ENCODE results near the gene CAMTA2.

CAMTA2 gene

DNA sequence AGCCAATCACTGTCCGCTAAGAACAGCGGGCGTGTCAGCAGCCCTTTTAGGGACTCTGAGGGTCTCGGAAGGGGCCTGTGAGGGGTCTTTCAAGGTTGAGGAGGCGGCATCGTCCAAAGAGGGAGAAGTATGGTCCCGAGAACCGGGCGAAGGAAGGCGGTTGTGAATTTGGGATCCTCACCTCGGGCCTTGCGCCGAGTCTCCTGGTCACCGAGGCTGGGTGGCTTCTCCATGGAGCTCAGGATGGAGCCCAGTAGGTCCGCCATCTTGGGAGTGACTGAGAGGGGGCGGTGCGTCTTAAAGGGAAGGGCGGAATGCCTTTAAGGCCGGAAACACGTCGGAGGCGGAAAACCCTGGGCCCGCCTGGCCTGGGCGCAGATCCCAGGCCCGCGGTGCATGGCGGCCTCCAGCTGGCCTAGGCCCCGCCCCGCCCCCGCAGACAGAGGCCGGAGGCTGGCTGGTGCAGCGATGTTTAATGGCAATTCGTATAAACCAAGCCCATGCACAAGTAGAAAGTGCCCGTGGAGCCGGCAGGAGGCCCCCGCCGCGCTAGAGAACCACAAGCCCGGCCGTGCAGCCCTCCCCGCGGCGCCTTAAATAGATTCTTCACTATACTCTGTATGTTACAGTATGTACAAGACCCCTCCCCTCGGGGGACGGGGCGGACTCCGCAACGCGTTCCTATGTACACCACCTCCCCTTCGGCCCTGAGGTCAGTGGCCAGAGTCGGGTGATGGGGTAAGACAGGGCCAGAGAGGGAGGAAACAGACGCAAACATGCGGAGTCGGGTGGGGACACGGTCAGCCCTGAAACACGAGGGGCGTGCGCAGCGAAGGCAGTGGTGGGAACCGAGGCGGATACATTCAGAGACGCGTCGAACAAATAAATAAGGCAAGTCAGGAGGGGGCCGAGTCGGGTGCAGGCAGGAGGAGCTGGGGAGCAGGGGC, 19.7 kb downstream of the CAMTA2 start, which contains the start of gene SPAG7:
SPAG7 (minus strand) TSS at position 279 of the 947 bp plus-strand sequence; CDS start at position 266, 13 bp downstream.
- FAIRE-seq: no peak

DNA sequence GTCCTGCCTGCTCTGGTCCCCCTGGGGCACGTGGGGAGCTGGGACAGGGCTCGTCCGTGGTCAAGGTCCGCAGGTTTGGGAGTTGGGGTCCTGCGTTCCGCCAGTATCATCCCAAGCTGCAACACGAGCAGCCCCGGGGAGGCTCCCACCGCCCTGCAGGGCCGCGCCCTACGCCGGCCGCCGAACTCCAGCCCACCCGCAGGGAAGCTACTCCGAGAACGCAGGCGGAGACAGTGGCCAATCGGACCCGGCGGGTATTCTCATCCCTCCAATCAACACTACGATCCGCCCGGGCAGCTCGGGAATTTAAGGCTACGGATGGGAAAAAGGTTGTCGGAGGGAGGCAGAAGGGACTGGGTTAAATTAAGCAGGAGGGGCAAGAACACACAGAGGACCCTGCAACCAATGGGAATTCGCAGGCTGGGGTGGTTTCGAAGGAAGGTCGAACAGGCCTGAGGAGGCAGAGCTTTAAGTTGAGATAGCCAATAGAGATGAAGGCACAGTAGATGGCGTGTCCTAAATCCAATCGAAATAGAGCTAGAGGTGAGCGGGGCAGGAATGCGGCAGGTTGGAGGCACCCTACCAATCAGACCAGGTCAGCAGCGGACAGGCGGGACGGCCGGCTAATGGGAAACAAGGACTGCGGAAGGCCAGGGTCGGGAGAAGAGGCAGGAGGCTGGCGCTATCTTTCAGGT, 20.5 kb downstream of the CAMTA2 start:
- FAIRE-seq: peak; percentile 100

DNA sequence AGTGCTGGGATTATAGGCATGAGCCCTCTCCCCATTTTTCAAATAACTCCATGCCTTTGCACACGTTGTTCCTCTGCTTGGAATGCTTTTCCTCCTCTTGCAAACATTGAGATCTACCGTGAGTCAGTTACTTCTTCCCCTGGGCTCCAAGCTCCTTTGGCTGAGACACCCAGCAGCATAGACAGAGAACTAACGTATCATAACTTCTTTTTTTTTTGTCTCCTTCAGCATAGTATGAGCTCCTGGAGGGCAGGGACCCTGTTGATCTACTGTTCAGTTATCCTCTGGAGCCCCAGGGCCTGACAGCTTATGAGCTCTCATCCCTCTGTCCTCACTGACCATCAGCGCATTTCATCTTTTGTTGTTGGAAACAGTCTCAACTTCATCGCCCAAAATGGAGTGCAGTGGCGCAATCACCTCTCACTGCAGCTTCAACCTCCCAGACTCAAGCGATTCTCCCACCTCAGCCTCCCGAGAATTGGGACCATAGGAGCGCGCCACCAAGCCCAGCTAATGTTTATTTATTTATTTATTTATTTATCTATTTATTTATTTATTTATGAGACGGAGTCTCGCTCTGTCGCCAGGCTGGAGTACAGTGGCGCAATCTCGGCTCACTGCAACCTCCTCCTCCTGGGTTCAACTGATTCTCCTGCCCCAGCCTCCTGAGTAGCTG, 22.0 kb downstream of the CAMTA2 start:
- FAIRE-seq: no peak

DNA sequence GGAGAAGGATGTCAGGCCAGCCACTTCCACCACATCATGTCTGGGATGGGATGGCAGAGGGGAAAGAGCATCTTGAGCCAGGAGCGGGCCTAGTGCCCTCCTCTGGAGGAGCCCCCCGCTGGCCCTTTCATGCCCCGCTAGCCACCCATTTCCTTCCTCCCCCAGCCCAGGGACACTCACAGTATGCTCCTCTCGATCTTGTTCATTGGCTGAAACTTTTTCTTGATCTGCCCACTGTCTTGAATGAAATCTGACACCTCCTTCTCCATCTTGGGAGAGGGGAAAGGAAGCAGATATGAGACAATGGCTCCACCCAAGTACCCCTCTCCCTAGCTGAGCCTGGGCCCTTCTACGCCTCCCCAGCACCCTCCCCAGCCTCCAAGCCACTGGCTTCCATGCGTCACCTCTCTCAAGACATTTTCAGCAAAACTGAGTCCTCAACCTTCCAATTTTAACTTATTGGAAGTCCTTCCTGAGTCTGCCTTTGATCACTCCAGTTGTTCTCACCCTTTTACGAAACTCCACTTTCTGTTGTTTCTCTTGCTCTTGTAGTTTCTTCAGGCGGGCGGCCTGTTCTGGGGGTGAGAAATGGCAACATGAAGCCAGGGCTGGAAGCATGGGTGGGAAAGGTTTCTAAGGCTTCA, 27.1 kb downstream of the CAMTA2 start:
- no peak for FAIRE-seq

DNA sequence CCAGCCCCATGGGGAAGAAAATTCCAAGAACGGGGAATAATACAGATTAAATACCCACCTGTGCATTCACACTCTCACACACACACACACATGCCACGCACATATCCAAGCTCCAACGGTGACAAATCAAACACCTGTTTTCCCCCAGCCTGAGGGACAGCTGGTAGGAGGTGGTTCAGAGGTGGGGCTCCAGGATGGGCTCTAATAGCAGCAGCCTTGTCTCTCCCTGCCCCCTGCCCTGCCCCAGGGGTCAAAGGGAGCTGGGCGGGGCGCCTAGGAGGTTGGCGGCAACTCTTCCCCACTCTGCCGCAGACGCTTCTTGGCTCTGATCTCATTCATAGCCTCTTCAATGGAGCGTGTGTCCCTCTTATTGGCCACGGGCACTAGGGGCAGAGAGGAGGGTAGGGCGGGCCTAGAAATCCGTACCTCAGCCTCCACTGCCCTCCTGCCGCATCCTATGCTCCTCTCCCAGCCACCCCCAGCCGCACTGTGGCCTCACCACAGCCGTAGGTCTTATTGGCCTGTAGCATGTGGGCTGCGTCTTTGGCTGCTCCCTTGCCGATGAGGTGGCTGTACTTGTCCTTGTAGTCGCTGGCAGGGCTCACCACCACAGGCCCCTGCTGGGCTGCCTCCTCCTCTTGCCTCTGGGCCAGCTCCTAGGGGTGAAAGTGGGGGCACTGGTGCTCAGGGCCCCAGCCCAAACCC, 28.1 kb downstream of the CAMTA2 start:
- FAIRE-seq: no peak

DNA sequence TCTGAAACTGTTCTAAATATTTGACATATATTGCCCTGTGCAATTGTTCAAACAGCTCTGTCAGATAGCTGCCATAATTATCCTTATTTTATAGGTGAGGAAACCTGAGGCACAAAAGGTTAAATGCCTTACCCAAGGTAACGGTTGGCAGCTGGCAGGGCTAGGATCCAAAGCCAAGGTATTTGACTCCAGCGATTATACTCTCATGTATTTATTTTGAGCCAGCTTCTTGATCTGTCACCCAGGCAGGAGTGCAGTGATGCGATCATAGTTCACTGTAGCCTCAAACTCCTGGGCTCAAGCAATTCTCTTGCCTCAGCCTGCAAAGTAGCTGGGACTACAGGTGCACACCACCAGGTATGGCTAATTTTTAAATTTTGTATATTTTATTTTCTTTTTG, 29.4 kb downstream of the CAMTA2 start:
- no peak for FAIRE-seq

DNA sequence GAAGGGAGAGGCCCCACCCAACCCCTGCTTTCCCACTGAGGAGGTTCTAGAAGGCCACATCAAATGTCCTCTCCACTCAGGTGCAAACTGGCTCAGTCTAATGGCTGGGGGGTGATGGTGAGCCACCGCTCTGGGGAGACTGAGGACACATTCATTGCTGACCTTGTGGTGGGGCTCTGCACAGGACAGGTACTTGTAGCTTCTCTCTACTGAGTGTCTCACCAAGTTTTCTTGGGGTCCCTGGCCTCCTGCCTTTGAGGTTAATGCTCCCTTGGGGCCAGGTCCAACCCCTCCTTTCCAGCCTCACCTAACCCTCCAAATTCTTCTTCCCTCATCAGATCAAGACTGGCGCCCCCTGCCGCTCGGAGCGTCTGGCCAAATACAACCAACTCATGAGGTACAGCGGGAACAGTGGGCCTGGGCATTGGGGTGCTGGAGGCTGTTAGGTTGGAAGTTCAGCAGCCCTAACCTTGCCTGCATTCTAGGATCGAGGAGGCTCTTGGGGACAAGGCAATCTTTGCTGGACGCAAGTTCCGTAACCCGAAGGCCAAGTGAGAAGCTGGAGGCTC, 30.9 kb downstream of the CAMTA2 start:
- no peak for FAIRE-seq

DNA sequence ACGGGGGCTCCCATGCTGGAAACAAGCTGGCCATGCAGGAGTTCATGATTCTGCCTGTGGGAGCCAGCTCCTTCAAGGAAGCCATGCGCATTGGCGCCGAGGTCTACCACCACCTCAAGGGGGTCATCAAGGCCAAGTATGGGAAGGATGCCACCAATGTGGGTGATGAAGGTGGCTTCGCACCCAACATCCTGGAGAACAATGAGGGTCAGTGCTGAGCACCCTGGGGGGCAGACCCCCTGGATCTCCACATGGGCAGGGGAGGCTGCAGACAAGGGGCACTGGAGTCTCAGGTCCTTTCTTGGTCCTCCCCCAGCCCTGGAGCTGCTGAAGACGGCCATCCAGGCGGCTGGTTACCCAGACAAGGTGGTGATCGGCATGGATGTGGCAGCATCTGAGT, 32.4 kb downstream of the CAMTA2 start:
- FAIRE-seq: no peak

DNA sequence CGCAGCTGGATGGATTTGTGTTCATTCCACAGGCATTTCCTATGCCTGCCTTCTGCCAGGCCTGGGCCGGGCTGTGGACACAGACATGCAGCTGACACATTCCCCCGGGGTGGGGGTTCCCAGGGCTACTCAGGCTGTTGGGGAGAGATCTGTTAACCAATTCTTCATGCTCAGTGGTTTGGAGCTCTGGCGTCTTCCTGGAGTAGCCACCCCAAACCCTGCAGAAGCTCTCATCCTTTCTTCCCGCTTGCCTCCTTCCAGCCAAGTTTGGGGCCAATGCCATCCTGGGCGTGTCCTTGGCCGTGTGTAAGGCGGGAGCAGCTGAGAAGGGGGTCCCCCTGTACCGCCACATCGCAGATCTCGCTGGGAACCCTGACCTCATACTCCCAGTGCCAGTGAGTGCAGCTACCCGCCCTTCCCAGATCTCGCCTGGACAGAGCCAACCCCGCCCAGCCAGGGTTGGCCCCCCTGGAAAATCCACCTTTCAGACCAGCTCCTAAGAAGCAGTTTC, 34.0 kb downstream of the CAMTA2 start:
- FAIRE-seq: no peak

DNA sequence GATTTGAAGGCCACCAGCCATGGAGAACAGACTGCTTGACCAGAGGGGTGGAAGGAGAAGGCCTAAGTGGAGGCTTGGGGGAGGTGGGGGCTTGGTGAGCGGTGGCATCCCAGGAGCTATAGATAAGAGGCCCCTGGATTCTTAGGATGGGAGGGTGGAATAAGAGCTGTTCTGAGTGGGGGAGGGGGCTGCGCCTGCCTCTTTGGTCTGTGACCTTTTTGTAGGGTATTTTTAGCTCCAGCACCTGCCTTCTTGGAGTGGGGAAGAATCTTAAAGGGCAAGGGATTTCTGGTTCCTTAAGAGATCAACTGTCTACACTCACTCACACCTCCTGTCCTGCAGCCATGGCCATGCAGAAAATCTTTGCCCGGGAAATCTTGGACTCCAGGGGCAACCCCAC, 36.0 kb downstream of the CAMTA2 start:
- FAIRE-seq: no peak

DNA sequence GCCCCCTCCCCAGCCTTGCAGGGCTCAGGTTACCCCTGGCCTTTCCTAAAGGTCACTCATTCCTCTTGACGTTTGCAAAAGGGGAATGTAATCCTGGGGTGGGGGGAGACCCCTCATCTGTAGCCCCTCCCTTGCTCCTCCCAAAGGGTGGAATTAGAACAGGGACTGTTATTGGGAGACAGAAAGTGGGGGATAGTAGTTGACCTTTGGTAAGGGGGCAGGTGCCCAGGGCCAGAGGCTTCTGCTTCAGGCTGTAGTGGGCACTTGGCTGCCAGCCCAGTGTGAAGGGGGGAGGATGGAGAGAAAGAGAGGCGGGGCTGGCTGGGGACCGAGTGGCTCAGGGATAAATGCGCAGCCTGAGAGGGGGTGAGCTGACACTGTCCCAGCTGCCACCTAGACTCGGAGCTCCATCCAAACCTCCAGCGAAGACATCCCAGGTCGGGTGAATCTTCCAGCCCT, 36.7 kb downstream of the CAMTA2 start, which contains the start of gene ENO3:
ENO3 (plus strand) TSS at position 374 of the 459 bp plus-strand sequence. CDS start 711 bp downstream, outside the sequence.
- no peak for FAIRE-seq

DNA sequence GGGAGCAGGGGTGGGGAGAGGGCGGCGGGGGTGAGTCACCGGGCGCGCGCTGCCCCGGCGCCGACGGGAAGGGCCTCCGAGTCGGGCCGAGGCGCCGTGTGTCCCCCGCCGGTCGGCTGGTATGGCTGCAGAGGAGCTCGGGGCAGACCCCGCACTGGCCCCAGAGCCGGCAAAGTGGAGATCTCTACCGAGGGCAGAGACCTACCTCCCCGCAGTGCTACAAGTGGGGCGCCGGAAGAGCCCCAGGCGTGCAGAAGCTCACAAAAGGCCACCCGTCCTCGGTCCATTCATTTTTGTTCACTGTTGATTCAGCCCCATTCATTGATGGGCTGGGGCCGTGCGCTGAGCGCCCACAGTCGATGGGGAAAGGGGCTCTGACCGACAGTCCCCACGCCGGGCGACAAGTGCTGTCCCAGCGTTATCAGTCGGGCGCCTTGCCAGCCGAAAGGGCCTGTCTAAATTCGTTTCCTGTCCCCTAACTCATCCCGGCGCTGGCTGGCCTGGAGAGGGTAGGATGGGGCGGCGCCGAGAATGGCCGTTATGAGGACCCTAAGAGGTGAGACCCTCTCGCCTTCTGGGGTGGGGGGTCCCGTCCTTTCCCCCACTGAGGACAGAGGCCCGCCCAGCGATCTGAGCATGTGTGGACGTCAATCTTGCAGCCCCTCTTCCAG, 37.3 kb downstream of the CAMTA2 start:
- no peak for FAIRE-seq

DNA sequence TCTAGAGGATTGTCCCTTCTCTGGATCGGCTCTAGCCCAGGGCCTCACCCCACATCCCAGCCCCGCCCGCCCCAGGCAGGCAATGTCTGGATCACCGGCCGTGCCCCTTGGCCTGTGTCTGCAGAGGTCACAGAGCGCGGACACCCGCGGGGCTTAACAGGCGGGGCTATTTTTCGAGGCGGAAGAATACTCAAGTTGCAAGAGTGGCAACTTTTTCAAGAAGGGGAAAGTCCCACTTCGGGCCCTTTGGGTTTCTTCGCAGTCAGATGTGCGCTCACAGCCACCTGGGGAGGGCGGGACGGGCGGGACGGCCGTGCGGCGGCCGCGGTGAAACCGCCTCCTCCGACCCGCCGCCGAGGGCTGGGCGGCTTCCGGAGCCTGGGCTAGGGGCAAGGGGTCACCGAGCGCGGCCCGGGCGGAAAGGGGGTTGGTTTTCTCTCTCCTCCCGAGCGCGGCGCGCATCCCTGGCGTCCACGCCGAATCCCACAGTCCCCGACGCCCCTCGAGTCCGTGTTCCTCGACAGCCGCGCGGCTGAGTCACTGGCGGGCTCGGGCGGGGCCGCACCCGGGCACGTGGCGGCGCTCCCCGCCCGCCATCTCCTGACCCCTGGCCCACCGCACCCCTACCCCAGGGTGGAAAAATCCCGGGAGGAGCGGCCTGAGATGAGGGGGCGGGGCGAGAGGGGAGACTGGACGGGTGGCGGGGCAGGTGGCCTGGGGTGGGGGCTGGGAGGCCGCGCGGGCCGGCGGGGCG, 38.0 kb downstream of the CAMTA2 start:
- FAIRE-seq: no peak

DNA sequence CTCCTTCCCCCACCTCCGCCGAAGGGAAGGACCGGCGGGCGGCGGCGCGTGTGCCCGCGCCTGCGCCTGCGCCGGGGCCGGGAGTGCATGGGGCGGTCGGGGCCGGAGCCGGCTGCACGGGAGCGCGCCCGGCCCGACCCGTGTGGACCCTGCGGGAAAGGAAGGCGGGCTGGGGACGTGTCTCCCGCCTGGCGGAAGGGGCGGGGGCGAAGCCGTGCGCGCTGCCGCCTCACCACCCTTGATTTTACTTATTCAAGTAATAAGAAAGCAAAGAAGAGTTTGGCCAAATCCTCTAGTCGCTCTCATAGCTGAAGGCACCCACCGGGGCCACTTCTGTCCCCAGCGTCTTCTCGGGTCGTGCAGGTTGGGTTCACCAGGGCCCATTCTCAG, 38.5 kb downstream of the CAMTA2 start:
- FAIRE-seq: no peak

DNA sequence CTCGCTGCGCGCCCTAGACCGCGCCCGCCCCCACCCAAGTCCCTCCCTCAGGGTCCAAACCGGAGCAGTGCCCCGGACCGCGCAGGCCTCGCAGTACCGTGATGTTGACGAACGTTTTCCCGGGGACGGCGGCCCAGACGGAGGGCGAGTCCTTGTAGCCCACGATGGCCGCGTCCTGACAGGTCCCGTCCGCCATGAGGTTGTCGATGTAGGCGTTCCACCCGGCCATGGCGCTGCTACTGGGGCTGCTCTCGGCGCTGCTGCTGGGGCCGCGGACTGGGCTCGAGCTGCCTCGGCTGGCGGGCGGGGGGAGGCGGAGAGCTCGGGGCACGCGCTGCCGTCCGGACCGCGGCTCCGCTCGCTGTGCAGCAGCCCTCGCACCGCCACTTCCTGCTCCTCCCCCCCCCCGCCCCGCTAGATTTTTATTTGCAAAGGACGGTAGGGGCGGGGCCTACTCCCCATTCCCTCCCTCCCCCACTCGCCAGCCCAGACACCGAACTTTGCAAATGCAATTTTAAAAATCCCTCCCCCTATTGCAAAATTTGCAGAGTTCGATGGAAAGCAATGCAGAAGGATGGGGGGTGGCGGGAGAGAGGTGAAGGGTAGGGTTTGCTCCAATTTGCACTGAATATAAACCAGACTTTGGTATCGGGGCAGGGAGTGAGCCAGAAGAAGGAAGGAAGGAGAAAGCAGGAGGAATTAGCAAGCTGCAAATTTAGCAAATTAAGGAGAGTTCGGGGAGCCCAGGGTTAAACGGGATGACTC, 39.1 kb downstream of the CAMTA2 start, which contains the start of gene PFN1:
PFN1 (minus strand) TSS at position 365 of the 765 bp plus-strand sequence; CDS start at position 229, 136 bp downstream.
- no peak for FAIRE-seq

DNA sequence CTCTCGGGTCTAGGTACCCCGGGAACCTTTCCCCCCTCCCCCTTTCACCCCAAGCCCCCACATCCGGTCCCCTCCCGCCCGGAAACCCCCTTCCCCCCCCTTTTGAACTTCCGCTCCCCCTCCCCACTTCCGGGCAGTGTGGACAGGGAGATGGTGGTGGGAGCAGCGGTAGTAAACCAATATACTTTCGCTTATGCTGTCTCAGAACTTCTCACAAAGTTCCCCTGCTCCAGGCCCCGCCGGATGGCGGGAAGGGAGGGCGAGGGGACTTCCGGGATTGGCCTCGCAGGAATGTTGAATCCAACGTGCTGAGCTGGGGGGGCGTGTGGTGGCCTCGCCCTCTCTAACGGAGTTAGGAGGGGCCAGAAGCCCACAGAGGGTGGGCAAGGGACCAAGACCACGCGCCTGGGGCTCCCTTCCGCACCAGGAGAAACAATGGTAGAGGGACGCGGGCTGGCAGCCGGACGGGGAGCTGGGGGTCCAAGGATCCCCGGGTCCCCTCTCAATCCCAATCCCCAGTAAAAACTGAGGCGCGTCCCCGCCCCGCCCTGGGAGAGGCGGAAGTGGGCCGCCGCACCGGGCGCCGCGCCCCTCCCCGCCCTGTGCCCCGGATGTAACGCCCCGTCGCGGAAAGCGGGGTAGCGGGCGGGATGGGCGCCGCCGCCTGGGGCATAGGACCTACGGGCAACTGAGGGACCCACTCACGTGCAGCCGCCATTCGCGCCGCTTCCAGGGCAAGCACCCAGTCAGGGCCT, 39.9 kb downstream of the CAMTA2 start:
- no peak for FAIRE-seq

DNA sequence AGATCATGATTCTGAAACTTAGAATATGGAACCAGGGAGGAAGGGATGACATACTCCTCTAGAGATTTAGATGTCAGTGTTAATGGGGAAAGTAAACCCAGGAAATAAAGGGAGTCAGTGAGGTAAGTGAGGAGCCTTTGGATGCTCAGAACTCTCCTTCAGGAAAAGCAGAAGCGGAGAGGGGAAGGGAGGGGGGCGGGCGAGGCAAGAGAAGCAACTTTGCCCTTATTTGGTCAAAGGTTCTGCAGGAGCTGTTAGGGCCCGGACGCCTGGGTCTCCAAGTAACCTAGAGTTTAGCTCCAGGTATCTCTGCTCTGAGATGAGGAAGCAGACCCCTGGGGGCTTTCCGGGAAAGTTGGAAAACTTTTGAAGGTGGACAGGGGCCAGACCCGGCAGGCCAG, 40.5 kb downstream of the CAMTA2 start:
- FAIRE-seq: no peak

DNA sequence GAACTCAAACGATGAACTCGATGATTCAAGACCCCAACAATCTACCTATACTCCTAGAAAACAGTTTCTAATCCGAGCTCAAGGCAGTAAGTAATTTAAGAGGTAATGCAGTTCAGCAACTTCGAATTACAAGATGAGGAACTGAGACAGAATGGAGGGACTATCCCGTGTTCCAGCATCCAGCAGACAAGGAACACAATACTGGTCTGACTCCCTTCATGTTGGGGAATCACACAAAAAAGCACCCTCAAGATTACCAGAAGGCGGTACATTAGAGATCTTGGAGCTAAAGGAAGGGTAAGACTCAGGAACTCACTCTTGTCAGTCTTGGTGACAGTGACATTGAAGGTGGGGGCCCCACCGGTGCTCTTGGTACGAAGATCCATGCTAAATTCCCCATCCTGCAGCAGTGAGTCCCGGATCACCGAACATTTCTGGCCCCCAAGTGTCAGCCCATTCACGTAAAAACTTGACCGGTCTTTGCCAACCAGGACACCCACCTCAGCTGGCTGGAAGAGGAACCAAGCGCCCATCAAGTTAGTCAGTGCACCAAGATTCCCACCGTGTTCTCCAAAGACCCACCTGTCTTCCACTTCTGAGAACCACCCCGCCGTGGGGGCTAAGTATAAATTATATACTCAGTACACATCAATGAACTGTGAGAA, 41.0 kb downstream of the CAMTA2 start:
- no peak for FAIRE-seq

All from endometrium (tissue), 2 donors.